Naive B cell (primary cell): ENCODE measurements around the gene SLFN12. TPM values are rescaled to one million over a fixed set of nuclear protein-coding genes. Genes with fewer than 3 reads are reported as not detected.
"Not testable (repeated sequence)": the region's sequence is repeated elsewhere in the genome, so short reads cannot be mapped to it uniquely, and the experiment has no call there.

ENCODE experiments used
- ATAC-seq, 2 donors: fragments of 150-1000 bp; cut with Tn5 transposase; 2 replicates each; pipeline ENCODE4 v1.10.0; 2021; ENCODE audit warnings: low read depth in 2 of 2, mild to moderate bottlenecking in 2 of 2, moderate library complexity in 2 of 2
- DNase-seq: peaks from one replicate; pipeline ENCODE4 v3.0.0; 2022
- H3K27ac Mint-ChIP-seq, 6 donors: one replicate each; pipeline ENCODE4 v1.8.0; 2020 to 2022; ENCODE audit warnings: mild to moderate bottlenecking in 6 of 6, mixed read lengths in 6 of 6, moderate library complexity in 5 of 6, inconsistent platforms in 2 of 6
- H3K27me3 Mint-ChIP-seq, 3 donors: one replicate each; pipeline ENCODE4 v1.8.0; 2021 to 2022; ENCODE audit warnings: mixed read lengths in 3 of 3, mild to moderate bottlenecking in 1 of 3
- H3K36me3 Mint-ChIP-seq, 2 donors: one replicate each; pipeline ENCODE4 v1.8.0; 2020 to 2022; ENCODE audit warnings: mixed read lengths in 2 of 2, inconsistent platforms in 1 of 2, mild to moderate bottlenecking in 1 of 2
- H3K4me1 Mint-ChIP-seq, 3 donors: one replicate each; pipeline ENCODE4 v1.8.0; 2020 to 2022; ENCODE audit warnings: mixed read lengths in 3 of 3, inconsistent platforms in 1 of 3, mild to moderate bottlenecking in 1 of 3, moderate library complexity in 1 of 3
- H3K4me3 Mint-ChIP-seq, 8 donors: one replicate each; pipeline ENCODE4 v1.8.0; 2020 to 2022; ENCODE audit warnings: mild to moderate bottlenecking in 8 of 8, mixed read lengths in 8 of 8, moderate library complexity in 8 of 8, inconsistent platforms in 2 of 8
- H3K9me3 Mint-ChIP-seq, 7 donors: one replicate each; pipeline ENCODE4 v1.8.0; 2020 to 2022; ENCODE audit warnings: mixed read lengths in 7 of 7, mild to moderate bottlenecking in 5 of 7, inconsistent platforms in 2 of 7, moderate library complexity in 1 of 7
- polyA plus RNA-seq, 6 donors: library from polyadenylated mRNA; unstranded; fragments of 300-500 nt; fragmentation: Illumina TruSeq; gene quantifications; one replicate each; pipeline ENCODE4 v1.2.3, GENCODE V29; 2021; ENCODE audit warnings: low read depth in 6 of 6

The SLFN12 gene
- polyA plus RNA-seq, 6 donors from 2014 or later = 1.6 to 4.9 (median 2.4) TPM; not detected in 1

DNA sequence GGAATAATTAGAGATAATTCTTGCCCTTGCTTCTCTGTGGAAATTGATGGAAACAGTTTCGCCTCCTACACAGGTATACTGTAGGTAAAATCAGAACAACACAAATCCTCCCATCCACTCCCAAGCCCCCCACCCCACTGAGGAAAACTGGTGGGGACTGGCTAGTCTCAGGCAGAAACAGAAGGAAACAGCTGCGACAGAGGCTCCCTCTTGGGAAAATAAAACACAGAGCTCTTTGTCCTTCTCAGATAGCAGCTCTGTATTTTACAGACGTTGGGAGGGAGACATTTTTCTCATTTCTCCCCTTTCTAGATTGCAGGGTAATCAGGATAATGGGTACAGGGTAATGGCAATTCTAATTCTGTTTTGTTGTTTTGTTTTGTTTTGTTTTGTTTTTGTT, 15.2 kb upstream of the SLFN12 start:
- Mint-ChIP-seq H3K36me3 (no peaks in the 10 kb centered on the region), H3K9me3 (no peaks in the 10 kb centered on the region), H3K27me3 (no peaks in the 10 kb centered on the region), H3K4me1 (peaks cover 12 to 24% (median 21%) of the 10 kb centered on the region in 3 donors), H3K4me3 (peak overlapping the region; percentile 72 to 96 (median 94)), H3K27ac (peak overlapping the region in 4 of 6 donors; percentile 76 to 97 (median 91))
- DNase-seq = no peak
- ATAC-seq = no peak

DNA sequence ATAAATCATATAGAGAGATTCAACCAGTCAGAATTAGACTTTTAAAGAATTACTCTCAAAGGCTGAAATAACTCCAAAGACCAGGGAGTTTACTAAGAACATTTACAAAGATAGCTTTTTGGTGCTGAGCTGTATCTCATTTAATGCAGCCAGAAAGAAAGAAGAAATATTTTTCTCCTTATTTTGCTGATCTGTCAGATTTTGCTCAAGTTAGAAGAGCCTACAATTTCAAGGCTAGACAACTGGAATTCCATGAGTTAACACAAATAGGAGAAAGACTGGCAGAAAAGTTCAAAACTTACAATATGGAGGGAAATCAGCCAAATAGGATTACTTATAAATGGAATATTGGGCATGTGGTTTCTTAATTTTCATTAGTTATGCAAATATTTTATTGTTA, 6.1 kb upstream of the SLFN12 start:
- peaks cover 4 to 6% (median 5%) of the 10 kb centered on the region in 3 donors for H3K4me1 Mint-ChIP-seq
- H3K27ac Mint-ChIP-seq = no peak overlapping the region
- H3K9me3 Mint-ChIP-seq = no peaks in the 10 kb centered on the region
- ATAC-seq (no peak), DNase-seq (no peak)
- H3K27me3 Mint-ChIP-seq = no peaks in the 10 kb centered on the region
- no peaks in the 10 kb centered on the region for H3K36me3 Mint-ChIP-seq
- H3K4me3 Mint-ChIP-seq = no peak overlapping the region

DNA sequence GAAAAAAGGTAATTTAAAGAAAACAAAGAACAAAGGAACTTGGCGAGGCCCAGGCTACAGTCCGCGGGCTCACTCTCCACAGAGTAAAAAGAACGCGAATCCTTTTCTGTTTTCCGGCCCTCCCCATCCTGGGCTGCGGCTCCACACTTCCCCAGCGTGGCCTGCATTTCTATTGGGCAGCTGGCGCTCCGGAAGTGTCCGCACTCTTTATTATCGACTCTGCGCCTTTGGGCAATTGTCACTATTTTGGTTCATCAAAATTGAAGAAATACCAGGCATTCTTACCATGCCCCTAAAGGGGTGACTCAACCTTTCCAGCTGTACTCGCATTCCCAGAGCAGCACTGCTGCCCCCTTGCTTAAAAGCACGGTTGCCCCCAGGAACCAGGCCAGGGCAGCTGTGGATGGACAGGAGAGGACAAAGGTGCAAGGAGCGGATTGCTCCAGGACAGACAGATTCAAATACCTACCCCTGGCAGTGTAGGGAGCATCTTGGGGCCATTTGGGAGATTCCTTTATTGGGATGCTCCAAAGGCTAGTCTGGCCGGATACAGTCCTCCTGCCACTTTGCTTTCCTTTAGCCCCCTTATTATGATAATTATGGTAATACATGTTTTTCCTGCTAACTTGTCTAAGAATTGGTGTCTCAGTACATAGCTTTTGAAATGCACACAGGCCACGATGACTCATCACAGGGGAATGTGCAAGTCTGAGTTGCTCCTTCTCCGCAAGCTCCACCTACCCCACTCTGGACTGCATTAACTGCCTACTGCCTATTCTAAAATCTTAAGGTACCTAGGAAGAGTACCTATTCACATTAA, 985 bp upstream of the SLFN12 start:
- Mint-ChIP-seq H3K27ac (peak overlapping the region in 3 of 6 donors; percentile 84 to 95 (median 91)), H3K4me1 (peaks cover 15 to 29% (median 24%) of the 10 kb centered on the region in 3 donors), H3K9me3 (no peaks in the 10 kb centered on the region), H3K27me3 (no peaks in the 10 kb centered on the region), H3K4me3 (peak overlapping the region; percentile 88 to 100 (median 96)), H3K36me3 (peaks cover 0 to 4% of the 10 kb centered on the region in 2 donors)
- peak; percentile 6 for DNase-seq
- ATAC-seq = peak in 1 of 2 donors; percentile 5

DNA sequence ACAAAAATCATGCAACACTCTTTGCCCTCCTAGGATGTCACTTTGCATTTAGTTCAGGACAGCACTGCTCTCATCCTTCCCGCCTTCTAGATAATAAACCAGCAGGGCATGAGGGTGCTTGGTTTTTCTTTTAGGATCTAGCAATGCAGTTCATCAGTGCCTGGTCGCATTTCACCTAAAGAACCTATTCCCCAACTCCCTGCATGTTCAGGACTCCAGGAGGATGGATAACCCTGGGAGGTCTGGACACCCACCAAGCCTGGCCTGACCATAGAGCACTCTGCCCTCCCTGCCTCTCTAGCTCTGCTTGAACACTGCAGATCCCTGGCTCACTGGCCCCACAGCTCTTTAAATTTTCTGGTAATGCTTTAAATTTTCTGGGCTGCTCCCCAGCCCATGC, 2.6 kb downstream of the SLFN12 start:
- H3K27ac Mint-ChIP-seq = no peak overlapping the region
- no peaks in the 10 kb centered on the region for H3K9me3 Mint-ChIP-seq
- H3K4me1 Mint-ChIP-seq = peaks cover 15 to 29% (median 24%) of the 10 kb centered on the region in 3 donors
- no peak overlapping the region for H3K4me3 Mint-ChIP-seq
- DNase-seq = no peak
- peaks cover 0 to 4% of the 10 kb centered on the region in 2 donors for H3K36me3 Mint-ChIP-seq
- H3K27me3 Mint-ChIP-seq = no peaks in the 10 kb centered on the region
- no peak for ATAC-seq

DNA sequence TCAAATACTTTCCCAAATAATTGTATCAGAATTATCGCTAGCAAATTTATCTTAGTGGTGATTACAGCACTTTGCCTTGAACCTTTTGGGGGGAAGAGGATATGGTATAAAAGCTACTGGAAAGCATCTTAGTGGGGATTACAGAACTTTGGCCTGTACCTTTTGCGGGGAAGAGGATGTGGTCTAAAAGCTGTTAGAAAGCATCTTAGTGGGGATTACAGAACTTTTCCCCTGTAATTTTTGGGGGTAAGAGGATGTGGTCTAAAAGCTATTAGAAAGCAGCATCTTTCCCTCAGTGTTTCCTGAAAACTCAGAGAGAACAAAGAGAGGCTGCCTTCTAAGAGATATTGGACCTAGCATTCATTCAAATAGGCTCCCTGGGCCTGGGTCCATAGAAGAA, 4.1 kb downstream of the SLFN12 start:
- ATAC-seq = no peak
- Mint-ChIP-seq H3K9me3 (no peaks in the 10 kb centered on the region), H3K4me1 (peaks cover 11 to 21% (median 16%) of the 10 kb centered on the region in 3 donors), H3K27ac (no peak overlapping the region), H3K27me3 (no peaks in the 10 kb centered on the region), H3K36me3 (peaks cover 0 to 4% of the 10 kb centered on the region in 2 donors), H3K4me3 (peak overlapping the region in 1 of 8 donors; percentile 69)
- DNase-seq = no peak

DNA sequence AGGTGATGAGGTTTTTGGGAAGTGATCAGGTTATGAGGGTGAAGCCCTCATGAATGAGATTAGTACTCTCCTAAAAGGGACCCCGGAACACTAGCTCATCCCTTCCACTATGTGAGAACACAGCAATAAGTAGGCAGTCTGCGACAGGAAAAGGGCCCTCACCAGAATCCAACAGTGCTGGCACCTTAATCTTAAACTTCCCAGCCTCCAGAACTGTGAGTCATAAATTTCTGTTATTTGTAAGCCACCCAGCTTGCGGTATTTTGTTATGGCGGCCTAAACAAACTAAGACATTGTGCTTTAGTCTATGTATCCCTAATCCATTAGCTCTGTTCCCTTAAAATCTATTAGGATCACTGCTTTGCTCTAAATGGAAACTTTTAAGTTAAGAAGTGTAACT, 8.5 kb downstream of the SLFN12 start:
- H3K36me3 Mint-ChIP-seq = peaks cover 8 to 14% of the 10 kb centered on the region in 2 donors
- ATAC-seq = no peak
- H3K4me3 Mint-ChIP-seq = no peak overlapping the region
- DNase-seq = no peak
- no peaks in the 10 kb centered on the region for H3K4me1 Mint-ChIP-seq
- H3K9me3 Mint-ChIP-seq = no peaks in the 10 kb centered on the region
- H3K27ac Mint-ChIP-seq = no peak overlapping the region
- H3K27me3 Mint-ChIP-seq = no peaks in the 10 kb centered on the region

DNA sequence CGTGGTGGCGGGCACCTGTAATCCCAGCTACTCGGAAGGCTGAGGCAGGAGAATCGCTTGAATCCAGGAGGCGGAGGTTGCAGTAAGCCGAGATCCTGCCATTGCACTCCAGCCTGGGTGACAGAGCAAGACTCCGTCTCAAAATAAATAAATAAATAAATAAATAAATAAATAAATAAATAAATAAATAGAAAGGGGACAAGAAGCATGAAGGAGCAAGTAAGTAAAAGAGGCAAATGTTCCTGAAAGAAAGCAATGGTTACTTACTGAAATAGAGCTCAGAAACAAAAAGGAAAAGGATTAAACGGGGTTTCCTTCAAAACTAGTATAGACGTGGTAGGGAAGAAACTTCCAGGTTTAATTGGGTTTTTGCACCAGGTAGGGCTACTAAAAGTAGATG, 11.2 kb downstream of the SLFN12 start:
- H3K27ac Mint-ChIP-seq, H3K9me3 Mint-ChIP-seq, DNase-seq, ATAC-seq, H3K4me1 Mint-ChIP-seq, H3K27me3 Mint-ChIP-seq, H3K4me3 Mint-ChIP-seq: not testable (repeated sequence)
- H3K36me3 Mint-ChIP-seq = peaks cover 8 to 14% of the 10 kb centered on the region in 2 donors

DNA sequence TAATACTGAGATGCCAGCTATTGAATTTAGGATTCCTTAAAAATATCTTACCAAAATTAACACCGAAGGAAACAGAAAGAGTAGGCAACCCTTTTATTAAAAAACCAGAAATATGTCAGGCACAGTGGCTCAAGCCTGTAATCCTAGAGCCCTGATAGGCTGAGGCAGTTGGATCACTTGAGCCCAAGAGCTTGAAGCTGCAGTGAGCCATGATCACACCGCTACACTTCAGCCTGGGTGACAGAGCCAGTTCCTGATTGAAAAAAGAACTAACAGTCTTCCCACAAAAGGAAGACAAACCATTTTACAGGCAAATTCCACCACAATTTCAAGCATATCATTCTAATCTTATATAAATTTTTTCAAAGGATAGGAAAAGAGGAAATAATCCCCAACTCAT, 15.6 kb downstream of the SLFN12 start:
- Mint-ChIP-seq H3K27ac (peak overlapping the region in 2 of 6 donors; percentile 33 to 38), H3K4me1 (no peaks in the 10 kb centered on the region)
- no peak for ATAC-seq

DNA sequence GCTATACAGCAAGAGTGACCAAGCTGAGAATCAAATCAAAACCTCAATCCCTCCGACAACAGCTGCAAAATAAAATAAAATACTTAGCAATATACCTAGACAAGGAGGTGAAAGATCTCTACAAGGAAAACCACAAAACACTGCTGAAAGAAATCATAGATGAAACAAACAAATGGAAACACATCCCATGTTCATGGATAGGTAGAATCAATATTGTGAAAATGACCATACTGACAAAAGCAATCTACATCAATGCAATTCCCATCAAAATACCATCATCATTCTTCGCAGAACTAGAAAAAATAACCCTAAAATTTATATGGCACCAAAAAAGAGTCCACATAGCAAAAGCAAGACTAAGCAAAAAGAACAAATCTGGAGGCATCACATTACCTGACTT, 17.6 kb downstream of the SLFN12 start:
- ATAC-seq, DNase-seq, H3K27ac Mint-ChIP-seq, H3K27me3 Mint-ChIP-seq, H3K9me3 Mint-ChIP-seq, H3K4me3 Mint-ChIP-seq, H3K4me1 Mint-ChIP-seq: not testable (repeated sequence)
- H3K36me3 Mint-ChIP-seq = peaks cover 8 to 21% of the 10 kb centered on the region in 2 donors

More for the DNA sequence above, 15.6 kb downstream of the SLFN12 start:
- Mint-ChIP-seq H3K9me3 (no peaks in the 10 kb centered on the region), H3K36me3 (peaks cover 8 to 12% of the 10 kb centered on the region in 2 donors), H3K27me3 (no peaks in the 10 kb centered on the region), H3K4me3 (no peak overlapping the region)
- no peak for DNase-seq

DNA sequence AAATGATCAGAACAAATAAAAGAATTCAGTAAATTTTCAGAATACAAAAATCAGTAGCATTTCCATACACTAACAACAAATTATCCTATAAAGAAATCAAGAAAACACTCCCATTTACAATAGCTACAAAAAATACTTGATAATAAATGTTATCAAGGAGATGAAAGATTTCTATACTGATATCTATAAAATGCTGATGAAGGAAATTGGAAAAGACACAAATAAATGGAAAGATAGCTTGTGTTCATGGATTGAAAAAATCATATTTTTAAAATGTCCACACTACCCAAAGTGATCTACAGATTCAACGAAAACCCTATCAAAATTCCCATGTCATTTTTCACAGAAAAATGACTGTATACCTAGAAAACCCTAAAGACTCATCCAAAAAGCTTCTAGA, 18.1 kb downstream of the SLFN12 start:
- Mint-ChIP-seq H3K27me3 (no peaks in the 10 kb centered on the region), H3K4me1 (no peaks in the 10 kb centered on the region), H3K27ac (no peak overlapping the region), H3K36me3 (peaks cover 11 to 21% of the 10 kb centered on the region in 2 donors), H3K9me3 (no peaks in the 10 kb centered on the region), H3K4me3 (no peak overlapping the region)
- no peak for ATAC-seq
- DNase-seq = no peak

DNA sequence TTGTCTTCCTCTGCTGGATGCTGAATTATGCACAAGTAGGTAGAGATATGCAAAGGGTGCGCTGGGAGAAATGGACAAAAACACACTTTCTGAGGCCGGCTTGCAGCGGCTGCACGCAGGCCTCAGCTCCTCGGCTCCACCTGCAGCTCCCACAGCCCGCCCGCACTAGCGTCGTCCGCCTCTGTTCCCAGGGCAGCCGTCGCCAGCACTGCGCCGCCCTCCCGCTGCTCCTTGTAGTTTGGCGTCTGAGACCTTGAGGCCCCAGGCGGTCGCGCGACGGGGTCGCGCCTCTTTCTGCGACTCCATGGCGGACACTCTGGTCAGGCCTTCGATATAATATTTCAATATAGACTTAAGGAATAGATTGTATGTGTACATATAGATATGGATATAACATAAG, 24.8 kb downstream of the SLFN12 start:
- Mint-ChIP-seq H3K9me3 (peaks cover 0 to 1% (median 0%) of the 10 kb centered on the region in 7 donors), H3K4me3 (no peak overlapping the region), H3K27ac (no peak overlapping the region), H3K4me1 (no peaks in the 10 kb centered on the region), H3K27me3 (no peaks in the 10 kb centered on the region), H3K36me3 (peaks cover 9% of the 10 kb centered on the region in 2 donors)
- no peak for DNase-seq
- ATAC-seq = no peak

DNA sequence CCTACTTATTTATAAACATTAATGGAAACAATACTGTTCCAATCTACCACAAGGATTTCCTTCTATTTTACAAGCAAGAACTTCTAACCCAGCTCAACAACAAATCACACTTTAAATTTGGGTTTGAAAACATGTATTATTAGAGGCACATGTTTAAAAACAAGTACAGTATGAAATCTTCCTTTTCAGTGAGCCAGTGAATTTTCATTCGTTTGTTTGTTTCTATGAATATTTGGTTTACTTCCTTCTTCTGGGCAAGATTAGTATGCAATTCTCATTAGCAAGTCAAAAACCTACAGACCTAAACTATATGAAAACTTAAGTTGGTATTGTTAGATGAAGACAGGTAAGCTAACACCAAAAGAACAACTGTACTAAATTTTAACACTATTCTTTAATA, 25.7 kb downstream of the SLFN12 start:
- H3K9me3 Mint-ChIP-seq = peaks cover 0 to 1% (median 0%) of the 10 kb centered on the region in 7 donors
- no peak overlapping the region for H3K27ac Mint-ChIP-seq
- no peaks in the 10 kb centered on the region for H3K27me3 Mint-ChIP-seq
- no peak overlapping the region for H3K4me3 Mint-ChIP-seq
- ATAC-seq (no peak), DNase-seq (no peak)
- H3K4me1 Mint-ChIP-seq = no peaks in the 10 kb centered on the region
- H3K36me3 Mint-ChIP-seq = peaks cover 9% of the 10 kb centered on the region in 2 donors

DNA sequence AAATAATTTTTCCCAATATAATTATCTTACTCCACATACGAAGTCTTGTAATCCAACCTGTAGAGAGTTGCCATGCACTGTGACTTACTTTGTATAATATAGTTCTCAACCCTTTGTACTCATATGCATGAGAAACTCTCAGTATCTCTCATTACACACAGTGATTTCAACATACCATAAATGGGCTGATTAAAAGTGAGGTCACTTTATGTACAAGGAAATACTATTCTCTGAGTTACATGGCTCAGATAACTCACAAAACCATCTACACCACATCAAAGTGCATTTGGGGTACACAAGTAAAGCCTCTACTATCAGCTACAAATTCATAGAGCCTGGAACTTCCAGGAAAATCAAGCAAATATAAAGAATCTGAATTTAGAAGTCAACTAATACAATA, 27.9 kb downstream of the SLFN12 start:
- Mint-ChIP-seq H3K36me3 (peaks cover 0 to 6% of the 10 kb centered on the region in 2 donors), H3K27me3 (no peaks in the 10 kb centered on the region), H3K27ac (no peak overlapping the region), H3K4me1 (no peaks in the 10 kb centered on the region), H3K4me3 (no peak overlapping the region), H3K9me3 (peaks cover 0 to 6% (median 0%) of the 10 kb centered on the region in 7 donors)
- no peak for DNase-seq
- ATAC-seq = no peak

DNA sequence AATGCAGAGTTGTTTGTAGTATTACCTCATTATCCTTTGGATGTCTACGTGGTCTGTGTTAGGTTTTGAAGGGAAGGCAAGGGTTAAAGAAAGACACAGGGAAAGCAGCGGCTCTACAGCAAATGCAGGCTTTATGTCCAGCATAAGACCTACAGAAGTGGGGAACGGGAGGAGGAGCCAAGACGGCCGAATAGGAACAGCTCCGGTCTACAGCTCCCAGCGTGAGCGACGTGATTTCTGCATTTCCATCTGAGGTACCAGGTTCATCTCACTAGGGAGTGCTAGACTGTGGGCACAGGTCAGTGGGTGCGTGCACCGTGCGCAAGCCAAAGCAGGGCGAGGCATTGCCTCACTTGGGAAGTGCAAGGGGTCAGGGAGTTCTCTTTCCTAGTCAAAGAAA, 38.5 kb downstream of the SLFN12 start:
- not testable (repeated sequence) for ATAC-seq, H3K4me3 Mint-ChIP-seq, H3K9me3 Mint-ChIP-seq, DNase-seq, H3K36me3 Mint-ChIP-seq, H3K27me3 Mint-ChIP-seq, H3K4me1 Mint-ChIP-seq
- peak overlapping the region in 1 of 6 donors; percentile 3 for H3K27ac Mint-ChIP-seq
